Measurements from ENCODE around the gene SLC24A3. TPM values are rescaled to one million over a fixed set of nuclear protein-coding genes. Genes with fewer than 3 reads are reported as not detected.

SLC24A3 gene
- total RNA-seq, 4 donors from 2014 or later: 1.6 to 38.8 (median 3.7) TPM

GRCh38 chr20:19300395-19300794, 88.0 kb downstream of the SLC24A3 start:
- Histone ChIP-seq H3K36me3 (no peaks in the 10 kb centered on the region), H3K4me3 (no peak overlapping the region), H3K27ac (no peak overlapping the region), H3K9me3 (no peaks in the 10 kb centered on the region), H3K27me3 (no peaks in the 10 kb centered on the region), H3K4me1 (no peaks in the 10 kb centered on the region)
- TF ChIP-seq POLR2A (IDR thresholded peaks at IDR 0.05) (no peak), CTCF (IDR thresholded peaks at IDR 0.05) (no peak)
- no peak for DNase-seq

GRCh38 chr20:19301142-19301541, 88.7 kb downstream of the SLC24A3 start:
- no peak for DNase-seq
- Histone ChIP-seq H3K36me3 (no peaks in the 10 kb centered on the region), H3K9me3 (no peaks in the 10 kb centered on the region), H3K4me3 (no peak overlapping the region), H3K27ac (no peak overlapping the region), H3K27me3 (no peaks in the 10 kb centered on the region), H3K4me1 (no peaks in the 10 kb centered on the region)
- TF ChIP-seq POLR2A (IDR thresholded peaks at IDR 0.05): no peak
- no peak for TF ChIP-seq CTCF (IDR thresholded peaks at IDR 0.05)

GRCh38 chr20:19301843-19302242, 89.4 kb downstream of the SLC24A3 start:
- no peak for DNase-seq
- H3K4me3 ChIP-seq: no peak overlapping the region
- no peak overlapping the region for H3K27ac ChIP-seq
- no peak for TF ChIP-seq POLR2A (IDR thresholded peaks at IDR 0.05)
- no peak for TF ChIP-seq CTCF (IDR thresholded peaks at IDR 0.05)
- no peaks in the 10 kb centered on the region for H3K9me3 ChIP-seq
- no peaks in the 10 kb centered on the region for H3K27me3 ChIP-seq
- H3K36me3 ChIP-seq: no peaks in the 10 kb centered on the region
- no peaks in the 10 kb centered on the region for H3K4me1 ChIP-seq

- Histone ChIP-seq H3K27ac (no peak overlapping the region), H3K4me3 (no peak overlapping the region), H3K9me3 (no peaks in the 10 kb centered on the region), H3K36me3 (no peaks in the 10 kb centered on the region), H3K27me3 (no peaks in the 10 kb centered on the region), H3K4me1 (no peaks in the 10 kb centered on the region)
- DNase-seq: no peak
- no peak for TF ChIP-seq CTCF (IDR thresholded peaks at IDR 0.05)
- no peak for TF ChIP-seq POLR2A (IDR thresholded peaks at IDR 0.05)
These were observed 90.3 kb downstream of the SLC24A3 start for GRCh38 chr20:19302714-19303113.

- DNase-seq: no peak
- Histone ChIP-seq H3K4me3 (no peak overlapping the region), H3K27ac (no peak overlapping the region), H3K27me3 (no peaks in the 10 kb centered on the region), H3K4me1 (no peaks in the 10 kb centered on the region), H3K9me3 (no peaks in the 10 kb centered on the region), H3K36me3 (no peaks in the 10 kb centered on the region)
- TF ChIP-seq CTCF (IDR thresholded peaks at IDR 0.05) (no peak), POLR2A (IDR thresholded peaks at IDR 0.05) (no peak)
These were observed 91.9 kb downstream of the SLC24A3 start for GRCh38 chr20:19304389-19304788.

GRCh38 chr20:19304886-19305415, 92.5 kb downstream of the SLC24A3 start:
- Histone ChIP-seq H3K27ac (no peak overlapping the region), H3K9me3 (no peaks in the 10 kb centered on the region), H3K27me3 (no peaks in the 10 kb centered on the region), H3K4me3 (no peak overlapping the region), H3K36me3 (no peaks in the 10 kb centered on the region), H3K4me1 (no peaks in the 10 kb centered on the region)
- no peak for DNase-seq
- no peak for TF ChIP-seq POLR2A (IDR thresholded peaks at IDR 0.05)
- TF ChIP-seq CTCF (IDR thresholded peaks at IDR 0.05): no peak
